Left renal pelvis (tissue), 4 donors: ENCODE data around the gene CYP27C1. TPM values are rescaled to one million over a fixed set of nuclear protein-coding genes. Genes with fewer than 3 reads are reported as not detected.
"Not testable (repeated sequence)": the region's sequence is repeated elsewhere in the genome, so short reads cannot be mapped to it uniquely, and the experiment has no call there.

ENCODE experiments used
- DNase-seq, 4 donors: peaks; one replicate each; pipeline ENCODE4 v3.0.0-alpha.2; 2013; ENCODE audit warnings: low read depth in 4 of 4, low spot score in 3 of 4
- polyA plus RNA-seq, 4 donors: library from polyadenylated mRNA; unstranded; fragments of 120-200 nt; gene quantifications; one replicate each; pipeline ENCODE4 v1.2.1, GENCODE V29; 2013; ENCODE audit not compliant: insufficient read length in 4 of 4

The CYP27C1 gene
- polyA plus RNA-seq, 4 donors: 7.0 to 12.8 (median 9.5) TPM

DNA sequence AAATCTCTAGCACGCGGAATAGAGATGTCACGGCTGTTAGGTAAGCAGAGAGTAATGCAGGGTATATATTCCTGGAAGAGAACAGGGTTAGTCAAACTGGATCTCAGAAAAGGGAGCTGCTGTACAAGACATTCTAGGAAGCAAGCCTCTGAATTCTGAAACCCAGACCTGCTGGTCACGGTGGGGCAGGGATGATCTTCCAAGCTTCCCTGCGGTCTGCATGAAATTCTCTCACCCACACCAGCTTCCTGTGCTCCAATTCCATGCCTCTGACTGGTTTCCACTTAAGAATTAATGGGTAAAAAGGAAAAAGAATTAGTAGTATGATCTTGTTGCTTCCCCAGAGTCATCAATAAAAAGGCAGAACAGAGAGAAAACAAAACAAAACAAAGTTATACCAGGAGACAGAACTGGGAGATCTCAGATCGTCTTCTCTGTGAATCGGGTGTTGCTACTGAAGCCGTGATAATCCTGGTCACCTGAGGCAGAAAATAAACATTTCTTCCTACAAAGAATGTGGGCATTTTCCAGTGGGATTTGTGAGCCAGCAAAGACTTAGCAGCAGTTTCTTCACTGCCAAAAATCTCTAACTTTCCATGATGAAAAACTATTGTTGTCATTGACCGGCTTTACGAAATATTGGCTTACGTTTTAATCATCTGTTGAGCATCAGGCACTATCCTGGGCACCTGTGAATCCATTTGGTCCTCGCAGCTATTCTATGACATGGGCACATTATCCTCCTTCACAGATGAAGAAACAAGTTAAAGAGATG is 5.3 kb upstream of the CYP27C1 start:
- DNase-seq: no peak

DNA sequence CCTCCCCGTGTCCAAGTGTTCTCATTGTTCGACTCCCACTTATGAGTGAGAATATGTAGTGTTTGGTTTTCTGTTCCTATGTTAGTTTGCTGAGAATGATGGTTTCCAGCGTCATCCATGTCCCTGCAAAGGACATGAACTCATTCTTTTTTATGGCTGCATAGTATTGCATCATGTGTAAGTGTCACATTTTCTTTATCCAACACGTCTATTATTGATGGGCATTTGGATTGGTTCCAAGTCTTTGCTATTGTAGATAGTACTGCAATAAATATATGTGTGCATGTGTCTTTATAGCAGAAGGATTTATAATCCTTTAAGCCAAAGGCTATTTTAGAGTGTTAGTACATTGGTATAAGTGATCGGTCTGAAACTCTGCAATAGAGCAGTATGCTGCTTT is 4.0 kb upstream of the CYP27C1 start:
- not testable (repeated sequence) for DNase-seq

DNA sequence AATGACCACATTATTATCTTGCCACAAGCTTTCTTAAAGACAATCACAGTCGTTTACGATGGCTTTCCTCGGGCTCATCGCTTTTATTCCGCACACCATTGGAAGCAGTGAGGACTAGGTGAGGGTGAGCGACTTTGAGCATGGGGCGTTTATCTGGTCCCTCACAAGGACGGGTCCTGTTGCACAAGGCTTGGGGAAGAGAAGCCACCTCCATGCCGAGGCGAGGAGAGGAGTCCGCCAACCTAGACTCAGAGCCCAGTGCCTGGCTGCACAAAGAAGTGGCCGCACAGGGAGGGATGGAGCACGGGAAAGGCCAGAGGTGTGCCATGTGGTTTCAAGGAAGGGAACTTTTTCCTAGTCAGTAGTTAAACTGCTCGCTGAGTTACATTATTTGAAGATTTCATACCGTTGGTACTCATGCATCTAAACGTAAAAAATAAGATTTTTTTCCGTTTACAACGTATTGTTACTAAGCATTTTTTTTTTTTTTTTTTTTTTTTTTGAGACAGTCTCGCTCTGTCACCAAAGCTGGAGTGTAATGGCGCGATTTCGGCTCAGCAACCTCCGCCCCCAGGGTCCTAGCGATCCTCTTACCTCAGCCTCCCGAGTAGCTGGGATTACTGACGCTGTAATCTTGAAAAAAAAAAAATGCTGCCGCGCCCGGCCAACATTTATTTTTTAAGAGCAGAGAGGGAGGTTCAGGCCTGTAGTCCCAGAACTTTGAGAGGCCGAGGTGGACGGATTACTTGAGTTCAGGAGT is 849 bp upstream of the CYP27C1 start:
- peak in 2 of 4 donors; percentile 39 to 41 for DNase-seq

DNA sequence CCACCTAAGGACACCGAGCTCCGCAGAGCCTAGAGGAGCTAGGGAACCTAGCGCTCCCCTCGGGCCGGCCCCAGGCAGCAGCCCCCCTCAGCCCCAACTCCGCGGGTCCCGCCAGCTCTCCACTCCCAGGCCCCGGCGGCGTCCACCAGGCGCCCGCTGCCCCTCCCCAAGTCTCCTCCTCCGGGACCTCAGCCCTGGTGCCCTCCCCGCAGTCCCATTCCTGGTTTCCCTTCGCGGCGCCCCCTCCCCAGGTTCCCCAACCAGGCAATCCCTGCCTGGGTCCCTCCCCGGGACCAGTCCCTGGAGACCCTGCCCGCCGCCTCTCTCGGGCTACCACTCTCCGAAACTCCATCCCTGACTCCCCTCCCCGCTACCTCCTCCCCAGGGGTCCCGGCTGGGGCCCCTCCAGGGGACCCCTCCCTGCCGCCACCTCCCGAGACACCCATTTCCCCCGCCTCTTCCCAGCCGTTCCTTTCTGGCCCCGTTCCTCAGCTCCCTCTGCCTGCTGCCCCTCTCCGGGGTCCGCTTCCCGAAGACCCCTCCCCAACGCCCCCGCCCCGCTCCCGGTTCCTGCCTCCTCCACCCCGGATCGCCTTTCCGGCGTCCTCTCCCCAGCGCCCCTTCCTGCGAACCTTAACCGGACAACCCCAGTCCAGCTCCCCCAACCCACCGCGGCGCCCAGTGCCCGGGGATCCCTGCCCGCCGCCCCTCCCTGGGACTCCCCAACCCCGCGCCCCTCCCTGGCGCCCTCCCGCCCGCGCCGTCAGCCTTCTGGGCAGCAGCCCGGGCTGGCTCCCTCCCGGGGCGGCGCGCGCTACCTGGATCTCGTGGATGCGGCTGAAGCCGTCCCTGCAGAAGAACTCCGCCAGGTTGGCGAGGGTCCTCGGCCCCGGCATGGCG is 678 bp downstream of the CYP27C1 start:
- peak in 3 of 4 donors; percentile 34 to 45 (median 35) for DNase-seq

DNA sequence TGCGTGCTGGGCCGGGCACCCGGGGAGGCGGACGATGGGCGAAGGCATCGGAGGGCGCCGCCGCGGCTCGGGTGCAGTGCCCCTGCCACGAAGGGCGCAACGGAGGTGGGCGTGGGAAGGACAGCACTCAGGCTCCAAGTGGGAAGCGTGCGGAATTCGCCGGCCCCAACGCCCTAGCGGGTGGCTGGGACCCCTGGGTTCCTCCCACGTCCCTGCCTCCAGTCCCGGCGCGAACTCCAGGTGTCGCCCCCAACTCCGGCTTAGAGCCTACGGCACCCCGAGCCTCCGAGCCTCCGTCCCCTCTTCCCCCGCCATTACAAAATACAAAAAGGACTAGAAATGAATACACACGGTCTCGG is 1.3 kb downstream of the CYP27C1 start:
- peak in 1 of 4 donors; percentile 12 for DNase-seq

DNA sequence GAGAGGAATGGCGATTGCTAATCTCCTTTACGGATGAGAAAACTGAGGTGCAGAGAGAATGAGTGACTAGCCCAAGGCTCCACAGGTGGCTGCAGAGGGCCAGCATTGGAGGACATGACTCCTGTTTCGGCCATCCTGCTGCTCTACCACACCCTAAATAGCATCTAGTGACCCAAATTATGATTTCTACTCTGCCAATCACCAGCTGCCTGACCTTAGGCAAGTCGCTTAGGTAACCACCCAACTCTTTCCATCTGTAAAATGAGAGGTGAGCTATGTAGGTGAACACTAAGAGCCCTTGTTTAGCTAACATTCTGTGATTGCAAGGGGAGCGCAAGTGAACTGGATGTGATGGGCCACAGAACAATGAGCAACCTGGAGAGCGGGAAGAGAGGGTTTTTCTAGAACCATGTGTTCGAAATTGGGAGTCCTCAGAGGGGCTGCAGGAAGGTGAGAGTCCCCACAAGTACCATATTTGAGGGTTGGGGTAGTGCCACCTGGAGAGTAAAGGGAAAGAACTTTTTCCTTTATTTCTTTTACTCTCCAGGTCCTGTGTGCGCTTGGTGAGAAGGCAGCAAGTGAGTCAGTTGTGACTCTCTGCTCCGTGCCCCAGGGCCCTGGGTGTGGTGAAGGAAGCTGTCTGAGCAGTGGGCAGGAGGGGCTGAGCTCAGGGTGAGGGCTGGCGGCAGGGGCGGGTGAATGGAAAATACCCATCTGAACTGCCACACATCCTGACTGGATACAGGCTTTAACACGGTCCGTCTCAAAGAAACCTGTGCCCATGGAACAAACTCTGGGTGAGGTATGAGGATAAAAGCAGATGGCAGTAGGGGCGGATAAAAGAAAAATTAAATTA is 2.4 kb downstream of the CYP27C1 start:
- no peak for DNase-seq

DNA sequence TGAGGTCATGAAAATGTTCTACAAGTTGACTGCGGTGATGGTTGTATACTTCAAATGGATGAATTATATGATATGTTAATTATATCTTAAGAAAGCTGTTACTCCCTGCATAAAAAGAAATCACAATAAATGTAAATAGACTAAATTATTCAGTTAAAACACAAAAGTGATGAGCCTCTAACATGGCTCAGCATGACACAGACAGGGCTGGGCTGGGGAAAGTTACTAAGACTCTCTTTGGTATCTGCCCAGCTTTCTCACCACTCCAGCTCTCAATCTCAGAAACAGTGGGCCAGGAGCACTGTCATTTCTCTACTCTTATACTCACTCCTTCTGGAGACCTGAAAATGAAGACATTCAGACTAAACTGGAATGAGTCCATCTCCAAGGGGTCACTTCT is 3.5 kb downstream of the CYP27C1 start:
- DNase-seq: no peak

DNA sequence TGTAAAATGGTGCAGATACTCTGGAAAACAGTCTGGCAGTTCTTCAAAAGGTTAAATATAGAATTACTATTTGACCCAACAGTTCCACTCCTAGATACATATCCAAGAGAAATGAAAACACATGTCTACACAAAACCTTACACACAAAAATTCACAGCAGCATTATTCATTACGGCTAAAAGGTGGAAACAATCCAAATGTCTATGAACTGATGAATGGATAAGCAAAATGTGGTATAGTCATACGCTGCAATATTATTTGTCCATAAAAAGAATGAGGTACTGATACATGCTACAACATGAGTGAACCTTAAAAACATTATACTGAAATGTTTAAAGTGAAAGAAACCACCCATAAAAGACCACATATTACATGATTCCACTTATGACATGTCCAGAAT is 4.0 kb downstream of the CYP27C1 start:
- DNase-seq: no peak

DNA sequence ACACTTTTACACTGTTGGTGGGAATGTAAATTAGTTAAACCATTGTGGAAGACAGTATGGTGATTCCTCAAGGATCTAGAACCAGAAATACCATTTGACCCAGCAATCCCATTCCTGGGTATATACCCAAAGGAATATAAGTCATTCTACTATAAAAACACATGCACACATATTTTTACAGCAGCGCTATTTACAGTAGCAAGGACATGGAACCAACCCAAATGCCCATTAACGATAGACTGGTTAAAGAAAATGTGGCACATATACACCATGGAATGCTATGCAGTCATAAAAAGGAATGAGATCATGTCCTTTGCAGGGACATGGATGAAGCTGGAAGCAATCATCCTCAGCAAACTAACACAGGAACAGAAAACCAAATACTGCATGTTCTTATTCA is 5.9 kb downstream of the CYP27C1 start:
- DNase-seq: not testable (repeated sequence)

DNA sequence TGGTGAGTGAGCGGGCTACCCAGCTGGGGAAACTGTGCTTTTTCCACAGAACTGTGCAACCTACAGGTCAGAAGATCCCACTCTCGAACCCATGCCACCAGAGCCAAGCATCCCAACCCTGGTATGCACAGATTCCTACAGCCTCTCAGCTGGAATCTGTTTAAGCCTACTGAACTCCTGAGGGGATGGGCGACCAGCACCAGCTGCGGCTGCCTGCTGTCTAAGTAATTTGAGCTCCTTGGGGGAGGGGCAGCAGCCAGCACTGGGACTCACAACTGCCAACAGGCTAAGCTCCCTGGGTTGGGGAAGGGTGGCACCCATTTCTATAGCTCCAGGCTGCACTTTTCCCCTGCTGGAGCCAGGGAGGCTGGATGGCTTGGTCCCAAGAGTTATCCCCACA is 11.8 kb downstream of the CYP27C1 start:
- no peak for DNase-seq

DNA sequence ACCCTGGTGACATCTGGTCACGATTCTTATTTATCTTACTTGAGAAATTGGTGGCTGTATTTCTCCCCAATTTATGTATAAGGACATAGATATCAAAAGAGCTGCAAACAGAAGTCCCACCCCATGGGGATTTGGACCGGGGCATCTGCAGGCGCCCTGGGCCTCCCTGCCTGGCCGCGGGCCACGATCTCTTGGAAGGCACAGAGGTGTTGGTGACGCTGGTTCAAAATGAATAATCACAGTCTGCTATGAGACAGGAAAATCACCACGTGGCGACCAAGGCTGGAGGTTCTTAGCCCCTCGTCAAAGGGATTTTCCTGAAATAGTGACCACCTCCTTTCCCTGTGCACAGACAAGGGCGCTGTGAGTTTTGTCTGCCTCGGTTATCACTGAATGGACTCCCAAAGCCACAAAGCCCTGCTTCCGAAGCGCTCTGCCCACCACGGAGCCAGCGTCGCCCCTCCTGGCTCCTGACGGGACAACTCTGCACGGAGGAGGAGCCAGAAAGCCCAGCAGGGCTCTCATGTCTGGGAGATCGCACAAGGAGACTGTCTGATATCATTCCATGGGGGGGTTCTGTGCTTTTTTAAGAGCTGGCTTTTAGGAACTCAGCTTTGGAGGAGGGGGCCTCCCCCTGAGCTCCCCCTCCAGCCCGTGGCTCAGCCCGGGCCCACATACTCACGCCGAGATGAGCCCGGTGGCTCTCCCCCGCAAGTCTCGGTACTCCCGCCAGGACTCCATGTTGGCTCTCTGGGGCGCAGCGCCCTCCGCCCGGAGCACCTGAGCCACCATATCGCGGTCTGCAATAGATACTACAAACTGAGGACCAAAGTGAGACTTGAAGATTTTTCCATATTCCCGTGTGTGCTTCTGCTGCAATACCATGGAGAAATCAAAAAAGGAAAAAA is 14.6 kb downstream of the CYP27C1 start:
- DNase-seq: no peak

DNA sequence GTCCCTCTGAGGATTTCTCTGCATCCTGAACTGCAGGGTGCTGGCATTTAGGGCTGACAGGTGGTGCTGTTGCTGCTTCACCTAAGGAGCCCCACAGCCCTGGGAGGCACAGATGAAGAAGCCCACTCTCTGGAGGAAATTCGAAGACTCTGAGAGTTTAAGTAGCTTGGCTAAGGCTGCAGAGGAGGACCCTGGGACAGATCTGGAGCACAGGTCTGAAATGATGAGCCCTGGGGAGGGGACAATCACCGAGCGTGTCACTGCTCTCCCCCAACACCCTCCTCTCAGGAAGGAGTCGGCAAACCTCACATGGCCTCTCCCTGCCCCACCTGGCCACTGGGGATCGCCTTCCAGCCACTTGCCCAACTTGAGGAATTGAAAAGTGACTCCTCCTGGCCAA is 18.6 kb downstream of the CYP27C1 start:
- DNase-seq: no peak

DNA sequence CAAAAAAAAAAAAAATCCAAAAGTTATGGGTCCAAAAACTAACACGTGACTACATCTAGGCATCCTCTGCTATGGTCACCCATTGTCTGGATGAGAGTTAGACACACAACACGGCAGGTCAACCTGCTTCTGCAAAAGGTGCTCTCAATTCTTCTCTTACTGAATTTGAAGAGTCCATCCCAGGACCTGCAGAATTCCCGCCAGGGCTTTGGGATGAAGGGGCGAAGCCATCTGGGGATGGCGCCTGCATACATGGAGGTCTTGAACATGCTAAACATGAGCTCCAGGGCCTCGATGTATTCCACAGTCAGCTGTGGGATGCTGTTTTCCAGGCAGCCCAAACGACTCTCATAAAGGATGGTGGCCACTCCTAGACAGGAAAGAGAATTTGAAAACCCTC is 19.1 kb downstream of the CYP27C1 start:
- no peak for DNase-seq

DNA sequence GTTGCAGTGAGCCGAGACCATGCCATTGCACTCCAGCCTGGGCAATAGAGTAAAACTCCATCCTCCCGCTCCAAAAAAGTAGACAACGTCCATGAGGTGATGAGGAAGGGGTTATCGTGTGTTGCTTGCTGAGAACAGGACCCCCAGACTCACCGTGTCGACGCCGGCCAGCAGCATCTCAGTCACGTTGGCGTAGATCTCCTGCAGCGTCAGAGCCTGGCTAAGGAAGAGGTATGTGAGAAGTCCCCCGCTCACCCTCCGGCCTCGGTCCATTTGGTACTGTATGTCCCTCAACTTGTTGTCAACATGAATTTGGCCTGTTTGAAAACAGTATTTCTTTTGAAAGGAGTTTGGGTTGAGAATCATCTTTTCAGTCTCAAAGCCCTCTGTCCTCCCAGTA is 20.9 kb downstream of the CYP27C1 start:
- DNase-seq: no peak

DNA sequence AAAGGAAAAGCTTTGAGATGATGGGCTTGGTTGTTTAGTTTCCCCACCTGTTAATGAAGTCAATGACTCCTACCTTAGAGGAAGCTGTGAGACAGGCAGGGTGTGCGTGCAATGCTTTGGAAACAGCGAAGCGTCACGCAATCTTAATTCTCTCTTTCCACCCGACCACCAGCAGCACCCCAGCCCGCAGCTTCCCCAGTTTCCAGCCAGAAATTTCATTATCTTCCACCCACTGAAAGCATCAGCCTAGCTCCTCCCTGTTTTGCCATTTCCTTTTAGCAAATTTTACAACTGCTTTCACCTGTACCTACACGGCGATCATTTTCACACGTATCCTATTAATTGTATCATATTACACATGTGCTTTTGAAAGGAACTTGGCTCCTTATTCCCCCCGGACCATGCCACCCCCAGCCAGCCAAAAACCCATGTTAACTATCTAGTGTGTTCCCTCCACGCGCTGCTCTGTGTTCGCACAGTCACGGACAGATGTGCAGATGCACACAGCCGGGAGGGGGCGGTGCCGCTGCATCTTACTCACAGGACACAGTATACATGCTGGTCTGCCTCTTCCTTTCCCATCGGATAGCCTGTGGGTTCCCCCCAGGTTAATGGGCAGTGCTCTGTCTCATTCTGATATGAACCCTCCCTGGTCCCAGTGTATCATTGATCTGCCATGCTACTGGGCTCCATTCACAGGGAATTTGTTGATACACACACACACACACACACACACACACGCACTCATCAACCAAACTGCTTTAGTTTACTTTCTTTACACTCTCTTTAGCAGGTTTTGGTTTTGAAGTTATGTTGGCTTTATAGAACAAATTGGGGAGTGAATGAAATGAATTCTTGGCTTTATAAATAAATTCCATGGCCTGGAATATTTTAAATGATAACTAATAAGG is 22.4 kb downstream of the CYP27C1 start:
- DNase-seq: peak in 1 of 4 donors; percentile 32

DNA sequence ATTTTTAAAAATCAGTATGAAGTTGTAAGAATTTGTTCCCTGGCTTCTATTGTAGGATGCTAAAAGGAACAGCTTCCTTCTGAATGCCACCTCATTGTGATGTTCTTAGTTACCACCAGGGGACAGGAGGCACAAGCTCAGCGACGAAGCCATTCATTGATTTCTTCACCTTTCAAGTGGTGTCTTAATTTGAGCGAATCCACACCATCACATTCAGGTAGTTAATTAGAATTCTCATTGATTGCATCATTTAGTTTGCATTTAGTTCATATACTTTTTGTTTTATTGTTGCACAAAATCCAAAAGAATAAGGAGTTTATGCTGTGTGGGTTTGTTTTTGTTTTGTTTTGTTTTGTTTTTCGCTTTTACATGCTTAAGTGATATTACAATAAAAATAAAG is 23.1 kb downstream of the CYP27C1 start:
- no peak for DNase-seq

DNA sequence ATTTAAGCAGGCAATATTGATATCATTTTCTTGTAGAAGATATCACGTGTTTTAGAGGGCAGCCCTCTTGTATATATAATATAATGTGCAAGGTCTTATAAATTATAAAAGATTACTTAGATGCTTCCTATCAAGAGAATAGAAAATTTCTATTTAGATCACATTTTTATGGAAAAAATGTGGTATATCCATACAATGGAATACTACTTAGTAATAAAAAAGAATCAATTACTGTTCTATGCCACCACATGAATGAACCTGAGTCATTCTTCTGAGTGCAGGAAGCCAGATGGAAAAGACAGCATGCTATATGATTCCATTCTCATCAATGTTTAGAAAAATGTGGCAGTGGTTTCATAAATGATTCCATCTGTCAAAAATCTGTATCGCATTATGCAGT is 23.6 kb downstream of the CYP27C1 start:
- DNase-seq: no peak
